ENCODE results near the gene DDX17.

Gene DDX17

GRCh38 chr22:38506118-38506962 is at the start of gene DDX17:
DDX17 (minus strand) TSS chr22:38506311.
- Histone ChIP-seq H3K9me3 (ENCODE audit: control insufficient read depth in 2 of 2, low read length in 2 of 2) (no peaks in the 10 kb centered on the region), H3K4me3 (ENCODE audit: low read length in 2 of 2) (peak within 1 kb of the TSS; percentile 86 to 92), H3K4me1 (ENCODE audit: control insufficient read depth, insufficient read depth, low read length) (peaks cover 17% of the 10 kb centered on the region), H3K27ac (ENCODE audit: low read length) (peak within 1 kb of the TSS; percentile 99), H3K27me3 (ENCODE audit: control insufficient read depth in 1 of 2, insufficient read depth in 2 of 2, low read length in 2 of 2) (no peaks in the 10 kb centered on the region), H3K36me3 (ENCODE audit: control insufficient read depth in 2 of 2, insufficient read depth in 2 of 2, low read length in 2 of 2) (peaks cover 0 to 6% of the 10 kb centered on the region in 2 donors), H3K9ac (ENCODE audit: low read length in 2 of 2) (peak within 1 kb of the TSS; percentile 99 to 100)

- Histone ChIP-seq H3K27me3 (ENCODE audit: control insufficient read depth in 1 of 2, insufficient read depth in 2 of 2, low read length in 2 of 2) (no peaks in the 10 kb centered on the region), H3K27ac (ENCODE audit: low read length) (no peak overlapping the region), H3K9me3 (ENCODE audit: control insufficient read depth in 2 of 2, low read length in 2 of 2) (no peaks in the 10 kb centered on the region), H3K9ac (ENCODE audit: low read length in 2 of 2) (no peak overlapping the region), H3K4me3 (ENCODE audit: low read length in 2 of 2) (no peak overlapping the region), H3K4me1 (ENCODE audit: control insufficient read depth, insufficient read depth, low read length) (no peaks in the 10 kb centered on the region), H3K36me3 (ENCODE audit: control insufficient read depth in 2 of 2, insufficient read depth in 2 of 2, low read length in 2 of 2) (no peaks in the 10 kb centered on the region)
Measured at GRCh38 chr22:38554281-38554680, 48.2 kb upstream of the DDX17 start.

GRCh38 chr22:38549101-38549894 is 43.2 kb upstream of the DDX17 start:
- Histone ChIP-seq H3K36me3 (ENCODE audit: control insufficient read depth in 2 of 2, insufficient read depth in 2 of 2, low read length in 2 of 2) (no peaks in the 10 kb centered on the region), H3K27me3 (ENCODE audit: control insufficient read depth in 1 of 2, insufficient read depth in 2 of 2, low read length in 2 of 2) (no peaks in the 10 kb centered on the region), H3K27ac (ENCODE audit: low read length) (no peak overlapping the region), H3K9me3 (ENCODE audit: control insufficient read depth in 2 of 2, low read length in 2 of 2) (no peaks in the 10 kb centered on the region), H3K4me1 (ENCODE audit: control insufficient read depth, insufficient read depth, low read length) (no peaks in the 10 kb centered on the region), H3K4me3 (ENCODE audit: low read length in 2 of 2) (no peak overlapping the region), H3K9ac (ENCODE audit: low read length in 2 of 2) (no peak overlapping the region)

- Histone ChIP-seq H3K27me3 (ENCODE audit: control insufficient read depth in 1 of 2, insufficient read depth in 2 of 2, low read length in 2 of 2) (no peaks in the 10 kb centered on the region), H3K9ac (ENCODE audit: low read length in 2 of 2) (no peak overlapping the region), H3K4me1 (ENCODE audit: control insufficient read depth, insufficient read depth, low read length) (no peaks in the 10 kb centered on the region), H3K36me3 (ENCODE audit: control insufficient read depth in 2 of 2, insufficient read depth in 2 of 2, low read length in 2 of 2) (no peaks in the 10 kb centered on the region), H3K27ac (ENCODE audit: low read length) (no peak overlapping the region), H3K9me3 (ENCODE audit: control insufficient read depth in 2 of 2, low read length in 2 of 2) (peaks cover 0 to 4% of the 10 kb centered on the region in 2 donors), H3K4me3 (ENCODE audit: low read length in 2 of 2) (no peak overlapping the region)
Measured at GRCh38 chr22:38540701-38541100, 34.6 kb upstream of the DDX17 start.

- no peak overlapping the region for H3K27ac ChIP-seq (ENCODE audit: low read length)
- H3K27me3 ChIP-seq (ENCODE audit: control insufficient read depth in 1 of 2, insufficient read depth in 2 of 2, low read length in 2 of 2) = no peaks in the 10 kb centered on the region
- H3K9ac ChIP-seq (ENCODE audit: low read length in 2 of 2) = no peak overlapping the region
- H3K4me1 ChIP-seq (ENCODE audit: control insufficient read depth, insufficient read depth, low read length) = no peaks in the 10 kb centered on the region
- no peak overlapping the region for H3K4me3 ChIP-seq (ENCODE audit: low read length in 2 of 2)
- no peaks in the 10 kb centered on the region for H3K36me3 ChIP-seq (ENCODE audit: control insufficient read depth in 2 of 2, insufficient read depth in 2 of 2, low read length in 2 of 2)
- no peaks in the 10 kb centered on the region for H3K9me3 ChIP-seq (ENCODE audit: control insufficient read depth in 2 of 2, low read length in 2 of 2)
Measured at GRCh38 chr22:38531251-38531938, 25.3 kb upstream of the DDX17 start.

- Histone ChIP-seq H3K4me1 (ENCODE audit: control insufficient read depth, insufficient read depth, low read length) (no peaks in the 10 kb centered on the region), H3K4me3 (ENCODE audit: low read length in 2 of 2) (no peak overlapping the region), H3K9ac (ENCODE audit: low read length in 2 of 2) (no peak overlapping the region), H3K27ac (ENCODE audit: low read length) (no peak overlapping the region), H3K27me3 (ENCODE audit: control insufficient read depth in 1 of 2, insufficient read depth in 2 of 2, low read length in 2 of 2) (no peaks in the 10 kb centered on the region), H3K36me3 (ENCODE audit: control insufficient read depth in 2 of 2, insufficient read depth in 2 of 2, low read length in 2 of 2) (no peaks in the 10 kb centered on the region), H3K9me3 (ENCODE audit: control insufficient read depth in 2 of 2, low read length in 2 of 2) (no peaks in the 10 kb centered on the region)
Measured at GRCh38 chr22:38524429-38524828, 18.3 kb upstream of the DDX17 start.

GRCh38 chr22:38523479-38523878 is 17.4 kb upstream of the DDX17 start:
- H3K27me3 ChIP-seq (ENCODE audit: control insufficient read depth in 1 of 2, insufficient read depth in 2 of 2, low read length in 2 of 2) = no peaks in the 10 kb centered on the region
- H3K9ac ChIP-seq (ENCODE audit: low read length in 2 of 2) = no peak overlapping the region
- no peaks in the 10 kb centered on the region for H3K4me1 ChIP-seq (ENCODE audit: control insufficient read depth, insufficient read depth, low read length)
- no peaks in the 10 kb centered on the region for H3K36me3 ChIP-seq (ENCODE audit: control insufficient read depth in 2 of 2, insufficient read depth in 2 of 2, low read length in 2 of 2)
- no peak overlapping the region for H3K27ac ChIP-seq (ENCODE audit: low read length)
- no peaks in the 10 kb centered on the region for H3K9me3 ChIP-seq (ENCODE audit: control insufficient read depth in 2 of 2, low read length in 2 of 2)
- H3K4me3 ChIP-seq (ENCODE audit: low read length in 2 of 2) = no peak overlapping the region

- no peaks in the 10 kb centered on the region for H3K36me3 ChIP-seq (ENCODE audit: control insufficient read depth in 2 of 2, insufficient read depth in 2 of 2, low read length in 2 of 2)
- H3K9me3 ChIP-seq (ENCODE audit: control insufficient read depth in 2 of 2, low read length in 2 of 2) = no peaks in the 10 kb centered on the region
- H3K27me3 ChIP-seq (ENCODE audit: control insufficient read depth in 1 of 2, insufficient read depth in 2 of 2, low read length in 2 of 2) = no peaks in the 10 kb centered on the region
- H3K9ac ChIP-seq (ENCODE audit: low read length in 2 of 2) = no peak overlapping the region
- H3K4me1 ChIP-seq (ENCODE audit: control insufficient read depth, insufficient read depth, low read length) = no peaks in the 10 kb centered on the region
- no peak overlapping the region for H3K27ac ChIP-seq (ENCODE audit: low read length)
- H3K4me3 ChIP-seq (ENCODE audit: low read length in 2 of 2) = no peak overlapping the region
Measured at GRCh38 chr22:38523029-38523428, 16.9 kb upstream of the DDX17 start.

GRCh38 chr22:38519453-38520250 is 13.5 kb upstream of the DDX17 start:
- Histone ChIP-seq H3K27ac (ENCODE audit: low read length) (no peak overlapping the region), H3K36me3 (ENCODE audit: control insufficient read depth in 2 of 2, insufficient read depth in 2 of 2, low read length in 2 of 2) (no peaks in the 10 kb centered on the region), H3K9ac (ENCODE audit: low read length in 2 of 2) (no peak overlapping the region), H3K4me1 (ENCODE audit: control insufficient read depth, insufficient read depth, low read length) (no peaks in the 10 kb centered on the region), H3K4me3 (ENCODE audit: low read length in 2 of 2) (no peak overlapping the region), H3K27me3 (ENCODE audit: control insufficient read depth in 1 of 2, insufficient read depth in 2 of 2, low read length in 2 of 2) (no peaks in the 10 kb centered on the region), H3K9me3 (ENCODE audit: control insufficient read depth in 2 of 2, low read length in 2 of 2) (no peaks in the 10 kb centered on the region)

GRCh38 chr22:38518620-38519019 is 12.5 kb upstream of the DDX17 start:
- Histone ChIP-seq H3K27me3 (ENCODE audit: control insufficient read depth in 1 of 2, insufficient read depth in 2 of 2, low read length in 2 of 2) (no peaks in the 10 kb centered on the region), H3K36me3 (ENCODE audit: control insufficient read depth in 2 of 2, insufficient read depth in 2 of 2, low read length in 2 of 2) (no peaks in the 10 kb centered on the region), H3K27ac (ENCODE audit: low read length) (no peak overlapping the region), H3K4me1 (ENCODE audit: control insufficient read depth, insufficient read depth, low read length) (no peaks in the 10 kb centered on the region), H3K9ac (ENCODE audit: low read length in 2 of 2) (no peak overlapping the region), H3K9me3 (ENCODE audit: control insufficient read depth in 2 of 2, low read length in 2 of 2) (no peaks in the 10 kb centered on the region), H3K4me3 (ENCODE audit: low read length in 2 of 2) (no peak overlapping the region)
